OCI-LY1 (cell line): ENCODE data around the gene CD2AP.

Experiments
- EZH2 ChIP-seq: fragments of 200-600 bp; sonication (generic), shearing (Covaris generic); IDR thresholded peaks from 2 replicates; pipeline ENCODE4 v1.8.0; 2017; ENCODE audit warnings: borderline replicate concordance, mixed run types, mild to moderate bottlenecking, antibody characterized with exemption, low read length, moderate library complexity, mixed read lengths
- TF ChIP-seq, protein P1 (sequence below): fragments of 200-600 bp; sonication (generic), shearing (Covaris generic); IDR thresholded peaks from 2 replicates; pipeline ENCODE4 v1.5.1; 2017; ENCODE audit warnings: mild to moderate bottlenecking, antibody characterized with exemption, low read length, moderate library complexity, mixed read lengths

DNA sequence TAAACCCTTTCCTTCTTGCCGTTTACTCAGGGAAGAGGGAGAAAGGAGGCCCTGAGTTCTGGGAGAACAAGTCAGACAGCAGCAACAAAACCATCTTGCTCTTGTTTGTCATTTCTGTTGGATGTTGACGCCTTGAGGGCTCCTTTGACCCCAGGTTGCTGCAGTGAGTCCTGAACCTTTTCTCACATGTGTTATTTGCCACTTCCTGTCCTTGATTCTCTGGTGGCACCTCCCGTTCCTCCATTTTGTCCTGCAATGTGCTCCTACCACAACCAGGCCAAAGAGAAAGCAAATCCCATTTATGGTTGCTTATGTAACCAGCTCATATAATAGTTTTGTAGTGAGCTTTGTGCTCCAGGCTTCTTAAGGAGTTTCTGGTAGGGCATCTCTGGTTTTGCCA, 154.2 kb downstream of the CD2AP start:
- TF ChIP-seq, protein P1, sequence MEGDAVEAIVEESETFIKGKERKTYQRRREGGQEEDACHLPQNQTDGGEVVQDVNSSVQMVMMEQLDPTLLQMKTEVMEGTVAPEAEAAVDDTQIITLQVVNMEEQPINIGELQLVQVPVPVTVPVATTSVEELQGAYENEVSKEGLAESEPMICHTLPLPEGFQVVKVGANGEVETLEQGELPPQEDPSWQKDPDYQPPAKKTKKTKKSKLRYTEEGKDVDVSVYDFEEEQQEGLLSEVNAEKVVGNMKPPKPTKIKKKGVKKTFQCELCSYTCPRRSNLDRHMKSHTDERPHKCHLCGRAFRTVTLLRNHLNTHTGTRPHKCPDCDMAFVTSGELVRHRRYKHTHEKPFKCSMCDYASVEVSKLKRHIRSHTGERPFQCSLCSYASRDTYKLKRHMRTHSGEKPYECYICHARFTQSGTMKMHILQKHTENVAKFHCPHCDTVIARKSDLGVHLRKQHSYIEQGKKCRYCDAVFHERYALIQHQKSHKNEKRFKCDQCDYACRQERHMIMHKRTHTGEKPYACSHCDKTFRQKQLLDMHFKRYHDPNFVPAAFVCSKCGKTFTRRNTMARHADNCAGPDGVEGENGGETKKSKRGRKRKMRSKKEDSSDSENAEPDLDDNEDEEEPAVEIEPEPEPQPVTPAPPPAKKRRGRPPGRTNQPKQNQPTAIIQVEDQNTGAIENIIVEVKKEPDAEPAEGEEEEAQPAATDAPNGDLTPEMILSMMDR, result no peak
- TF ChIP-seq EZH2, result no peak
